ENCODE measurements around the gene GAB1. TPM values are rescaled to one million over a fixed set of nuclear protein-coding genes. Genes with fewer than 3 reads are reported as not detected.

The GAB1 gene
- total and polyA plus RNA-seq, 7 donors, result 10.0 to 71.6 (median 44.1) TPM

- Histone ChIP-seq H3K4me3 (no peak overlapping the region), H3K36me3 (no peaks in the 10 kb centered on the region), H3K27ac (peak overlapping the region in 2 of 4 donors; percentile 30 to 72), H3K27me3 (no peaks in the 10 kb centered on the region), H3K9me3 (no peaks in the 10 kb centered on the region), H3K4me1 (peaks cover 0 to 63% (median 54%) of the 10 kb centered on the region in 4 donors)
- 78 to 87% methylated on average over 20 of the region's 20 CpGs for WGBS, 2 donors
- DNase-seq, result no peak
- intact Hi-C loops (cut with DNase I), result no loop called here
- TF ChIP-seq POLR2AphosphoS5 (IDR thresholded peaks at IDR 0.05), result no peak
- no peak for TF ChIP-seq POLR2A (IDR thresholded peaks at IDR 0.05)
- no peak for TF ChIP-seq CTCF (IDR thresholded peaks at IDR 0.05)
- TF ChIP-seq EP300 (IDR thresholded peaks at IDR 0.05), result no peak
Observed at GRCh38 chr4:143351149-143351691, 14.5 kb downstream of the GAB1 start.

DNA sequence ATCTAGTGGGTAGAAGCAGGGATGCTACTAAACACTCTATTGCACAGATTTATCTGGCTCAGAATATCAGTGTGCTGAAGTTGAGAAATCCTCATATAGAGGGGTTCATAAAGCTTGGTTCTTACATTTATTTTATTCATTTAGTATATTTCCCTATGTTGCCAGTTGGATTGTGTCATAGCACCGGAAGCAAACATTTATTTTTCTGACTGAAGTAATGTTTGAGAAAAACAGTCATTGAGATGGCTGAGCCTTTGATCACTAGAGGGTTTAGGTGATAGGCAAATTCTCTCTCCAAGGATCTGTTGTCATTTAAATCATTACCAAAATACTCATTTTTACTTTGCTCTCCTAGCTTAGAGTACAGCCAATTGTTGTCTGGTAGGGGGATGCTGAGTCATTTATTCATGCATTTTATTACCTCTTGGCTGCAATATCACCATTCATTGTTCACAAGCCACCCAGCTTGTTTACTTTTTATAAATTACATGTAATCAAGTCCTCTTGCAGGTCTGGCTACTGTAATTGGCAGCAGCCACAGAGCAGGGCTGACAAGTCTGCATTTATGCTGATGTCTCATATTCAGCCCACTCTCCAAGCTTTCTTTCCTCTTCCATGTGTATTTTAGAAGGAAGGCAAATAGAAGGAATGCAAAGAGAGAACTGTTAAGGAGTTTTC lies 15.2 kb downstream of the GAB1 start:
- no peaks in the 10 kb centered on the region for H3K36me3 ChIP-seq
- WGBS, 2 donors, result 15 to 53% methylated on average over 1 of the region's 1 CpG
- H3K4me3 ChIP-seq, result no peak overlapping the region
- H3K4me1 ChIP-seq, result peaks cover 0 to 63% (median 61%) of the 10 kb centered on the region in 4 donors
- no peaks in the 10 kb centered on the region for H3K9me3 ChIP-seq
- no peak for DNase-seq
- peak overlapping the region in 3 of 4 donors; percentile 22 to 72 (median 30) for H3K27ac ChIP-seq
- no peaks in the 10 kb centered on the region for H3K27me3 ChIP-seq
- intact Hi-C loops (cut with DNase I), result no loop called here
- TF ChIP-seq POLR2AphosphoS5 (IDR thresholded peaks at IDR 0.05) (no peak), EP300 (IDR thresholded peaks at IDR 0.05) (no peak), POLR2A (IDR thresholded peaks at IDR 0.05) (no peak), CTCF (IDR thresholded peaks at IDR 0.05) (no peak)

DNA sequence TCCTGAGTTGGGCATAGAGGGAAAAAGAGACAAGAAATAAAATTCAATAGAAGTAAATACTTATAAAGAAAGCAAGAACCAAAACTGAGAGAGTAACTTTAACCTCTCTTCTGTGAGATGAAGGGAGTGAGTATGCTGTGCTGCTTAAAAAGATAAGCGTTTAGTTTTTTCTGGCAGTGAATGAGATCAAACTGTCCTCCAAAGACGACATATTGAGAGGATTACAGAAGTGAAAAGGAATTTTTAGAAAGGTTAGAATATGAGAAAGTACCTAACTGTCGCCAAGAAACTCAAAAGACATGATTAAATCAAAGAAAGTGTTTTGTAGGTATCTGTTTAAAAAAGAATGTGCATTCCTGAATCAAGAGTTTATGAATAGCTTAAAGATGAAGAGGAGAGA lies 16.0 kb downstream of the GAB1 start:
- intact Hi-C loops (cut with DNase I), result no loop called here

GRCh38 chr4:143353797-143354196 lies 17.1 kb downstream of the GAB1 start:
- peaks cover 0 to 82% (median 79%) of the 10 kb centered on the region in 4 donors for H3K4me1 ChIP-seq
- no peaks in the 10 kb centered on the region for H3K9me3 ChIP-seq
- H3K4me3 ChIP-seq, result no peak overlapping the region
- DNase-seq, result no peak
- 10 to 55% methylated on average over 2 of the region's 2 CpGs for WGBS, 2 donors
- TF ChIP-seq POLR2AphosphoS5 (IDR thresholded peaks at IDR 0.05) (no peak), CTCF (IDR thresholded peaks at IDR 0.05) (no peak), POLR2A (IDR thresholded peaks at IDR 0.05) (no peak), EP300 (IDR thresholded peaks at IDR 0.05) (no peak)
- H3K27me3 ChIP-seq, result no peaks in the 10 kb centered on the region
- H3K36me3 ChIP-seq, result no peaks in the 10 kb centered on the region
- peak overlapping the region; percentile 8 to 74 (median 42) for H3K27ac ChIP-seq
- intact Hi-C loops (cut with DNase I), result no loop called here

More for the DNA sequence above, 16.0 kb downstream of the GAB1 start:
- H3K27me3 ChIP-seq, result no peaks in the 10 kb centered on the region
- 27 to 61% methylated on average over 3 of the region's 3 CpGs for WGBS, 2 donors
- no peak for DNase-seq
- H3K27ac ChIP-seq, result peak overlapping the region; percentile 8 to 72 (median 26)
- no peaks in the 10 kb centered on the region for H3K36me3 ChIP-seq
- H3K9me3 ChIP-seq, result no peaks in the 10 kb centered on the region
- H3K4me1 ChIP-seq, result peaks cover 0 to 71% (median 69%) of the 10 kb centered on the region in 4 donors
- H3K4me3 ChIP-seq, result no peak overlapping the region
- TF ChIP-seq CTCF (IDR thresholded peaks at IDR 0.05), result no peak
- no peak for TF ChIP-seq POLR2AphosphoS5 (IDR thresholded peaks at IDR 0.05)
- no peak for TF ChIP-seq POLR2A (IDR thresholded peaks at IDR 0.05)
